ENCODE results near the gene ENOX2. TPM values are rescaled to one million over a fixed set of nuclear protein-coding genes. Genes with fewer than 3 reads are reported as not detected.

Gene ENOX2
- polyA plus RNA-seq, 3 donors: 6.8 to 22.1 (median 14.7) TPM

DNA sequence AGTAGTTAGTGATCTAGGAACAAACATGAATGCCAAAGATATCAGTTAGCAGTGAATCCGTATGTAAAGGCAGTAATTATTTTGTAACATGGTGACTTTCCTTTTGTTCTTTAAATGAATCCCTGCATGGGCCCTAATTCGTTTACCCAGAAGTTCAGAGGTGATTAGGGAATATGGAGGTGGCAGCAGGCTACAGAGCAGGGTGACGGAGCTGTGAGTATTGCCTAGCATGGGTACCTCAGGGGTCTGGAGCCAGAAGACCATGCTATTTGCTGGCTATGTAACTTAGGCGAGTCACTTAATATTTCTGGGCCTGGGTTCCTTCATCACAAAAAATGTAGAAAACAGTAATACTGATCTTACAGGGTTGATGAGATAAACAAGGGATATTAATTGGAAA is 184.9 kb downstream of the ENOX2 start:
- Mint-ChIP-seq H3K4me3 (no peak overlapping the region), H3K4me1 (no peaks in the 10 kb centered on the region), H3K9me3 (no peaks in the 10 kb centered on the region), H3K36me3 (peaks cover 5 to 8% of the 10 kb centered on the region in 2 donors), H3K27ac (no peak overlapping the region), H3K27me3 (ENCODE audit: low read depth in 3 of 3) (peaks cover 0 to 4% (median 0%) of the 10 kb centered on the region in 3 donors)
- WGBS (ENCODE audit: insufficient coverage): no CpG with 5 or more reads among the region's 4 CpGs
- H3K27me3 ChIP-seq (ENCODE audit: control insufficient read depth in 2 of 2, insufficient read depth in 2 of 2, low read length in 2 of 2): no peaks in the 10 kb centered on the region
- no peaks in the 10 kb centered on the region for H3K9me3 ChIP-seq (replicated peaks in 1 of 2; ENCODE audit: control insufficient read depth in 1 of 2, insufficient read depth in 1 of 2, low read length in 2 of 2)
- H3K27ac ChIP-seq (ENCODE audit: low read depth in 1 of 2, low read length in 2 of 2): no peak overlapping the region
- H3K9ac ChIP-seq (ENCODE audit: insufficient read depth, low read length, poor library complexity, severe bottlenecking): no peak overlapping the region
- no peak for DNase-seq
- TF ChIP-seq, protein P1, sequence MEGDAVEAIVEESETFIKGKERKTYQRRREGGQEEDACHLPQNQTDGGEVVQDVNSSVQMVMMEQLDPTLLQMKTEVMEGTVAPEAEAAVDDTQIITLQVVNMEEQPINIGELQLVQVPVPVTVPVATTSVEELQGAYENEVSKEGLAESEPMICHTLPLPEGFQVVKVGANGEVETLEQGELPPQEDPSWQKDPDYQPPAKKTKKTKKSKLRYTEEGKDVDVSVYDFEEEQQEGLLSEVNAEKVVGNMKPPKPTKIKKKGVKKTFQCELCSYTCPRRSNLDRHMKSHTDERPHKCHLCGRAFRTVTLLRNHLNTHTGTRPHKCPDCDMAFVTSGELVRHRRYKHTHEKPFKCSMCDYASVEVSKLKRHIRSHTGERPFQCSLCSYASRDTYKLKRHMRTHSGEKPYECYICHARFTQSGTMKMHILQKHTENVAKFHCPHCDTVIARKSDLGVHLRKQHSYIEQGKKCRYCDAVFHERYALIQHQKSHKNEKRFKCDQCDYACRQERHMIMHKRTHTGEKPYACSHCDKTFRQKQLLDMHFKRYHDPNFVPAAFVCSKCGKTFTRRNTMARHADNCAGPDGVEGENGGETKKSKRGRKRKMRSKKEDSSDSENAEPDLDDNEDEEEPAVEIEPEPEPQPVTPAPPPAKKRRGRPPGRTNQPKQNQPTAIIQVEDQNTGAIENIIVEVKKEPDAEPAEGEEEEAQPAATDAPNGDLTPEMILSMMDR (IDR thresholded peaks at IDR 0.05): no peak
- intact Hi-C loops (cut with micrococcal nuclease): no loop called here
- no peak overlapping the region for H3K4me3 ChIP-seq (replicated peaks in 1 of 3; ENCODE audit: low read depth in 2 of 3, low read length in 3 of 3)
- no peak overlapping the region for H2AFZ ChIP-seq (ENCODE audit: insufficient read depth, low read depth, low read length, poor library complexity, severe bottlenecking)
- H3K79me2 ChIP-seq (ENCODE audit: insufficient read depth, low read length): no peaks in the 10 kb centered on the region
- no peaks in the 10 kb centered on the region for H3K4me1 ChIP-seq (ENCODE audit: control insufficient read depth in 1 of 2, insufficient read depth in 2 of 2, low read length in 2 of 2)
- no peaks in the 10 kb centered on the region for H3K36me3 ChIP-seq (replicated peaks in 1 of 2; ENCODE audit: control insufficient read depth in 1 of 2, insufficient read depth in 2 of 2, low read length in 2 of 2)
- H3K4me2 ChIP-seq (replicated peaks; ENCODE audit: extremely low read depth, low read length, poor library complexity, severe bottlenecking): no peak overlapping the region
- no peaks in the 10 kb centered on the region for H4K20me1 ChIP-seq (ENCODE audit: insufficient read depth, low read length)

DNA sequence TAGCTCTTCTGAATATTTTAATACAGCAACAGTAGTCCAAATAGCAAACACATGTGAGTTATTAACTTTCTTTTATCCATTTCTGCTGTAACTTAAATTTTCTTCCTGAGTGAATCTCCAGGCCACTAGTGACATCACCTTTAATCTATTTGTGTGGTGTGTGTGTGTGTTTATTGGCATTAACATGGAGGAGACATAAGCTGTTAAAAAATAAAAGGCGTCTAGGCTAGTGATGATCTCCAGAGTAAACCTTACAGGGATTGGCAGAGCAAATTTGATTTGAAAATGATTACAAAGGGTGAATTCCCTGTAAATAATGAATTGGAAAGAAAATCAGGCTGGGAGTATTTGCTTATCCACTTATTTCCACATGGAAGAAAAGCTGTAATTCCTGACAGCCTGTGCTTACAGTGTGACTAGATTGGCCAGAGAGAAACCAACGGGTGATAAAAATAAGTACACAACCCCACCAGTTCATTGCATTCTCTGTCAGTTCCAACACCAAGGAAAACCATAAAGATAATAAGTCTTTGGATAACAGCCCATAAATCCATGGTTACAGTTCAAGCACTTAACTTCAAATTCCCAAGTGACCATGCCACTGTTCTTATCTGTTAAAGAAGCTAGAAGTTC is 186.1 kb downstream of the ENOX2 start:
- Histone ChIP-seq H3K79me2 (ENCODE audit: insufficient read depth, low read length) (no peaks in the 10 kb centered on the region), H3K9ac (ENCODE audit: insufficient read depth, low read length, poor library complexity, severe bottlenecking) (no peak overlapping the region), H3K4me1 (ENCODE audit: control insufficient read depth in 1 of 2, insufficient read depth in 2 of 2, low read length in 2 of 2) (no peaks in the 10 kb centered on the region), H3K36me3 (replicated peaks in 1 of 2; ENCODE audit: control insufficient read depth in 1 of 2, insufficient read depth in 2 of 2, low read length in 2 of 2) (no peaks in the 10 kb centered on the region), H4K20me1 (ENCODE audit: insufficient read depth, low read length) (no peaks in the 10 kb centered on the region), H2AFZ (ENCODE audit: insufficient read depth, low read depth, low read length, poor library complexity, severe bottlenecking) (no peak overlapping the region), H3K4me2 (replicated peaks; ENCODE audit: extremely low read depth, low read length, poor library complexity, severe bottlenecking) (no peak overlapping the region), H3K9me3 (replicated peaks in 1 of 2; ENCODE audit: control insufficient read depth in 1 of 2, insufficient read depth in 1 of 2, low read length in 2 of 2) (no peaks in the 10 kb centered on the region), H3K27ac (ENCODE audit: low read depth in 1 of 2, low read length in 2 of 2) (no peak overlapping the region), H3K27me3 (ENCODE audit: control insufficient read depth in 2 of 2, insufficient read depth in 2 of 2, low read length in 2 of 2) (no peaks in the 10 kb centered on the region), H3K4me3 (replicated peaks in 1 of 3; ENCODE audit: low read depth in 2 of 3, low read length in 3 of 3) (no peak overlapping the region)
- Mint-ChIP-seq H3K4me3 (no peak overlapping the region), H3K27me3 (ENCODE audit: low read depth in 3 of 3) (peaks cover 0 to 4% (median 0%) of the 10 kb centered on the region in 3 donors), H3K36me3 (peaks cover 5 to 7% of the 10 kb centered on the region in 2 donors), H3K9me3 (no peaks in the 10 kb centered on the region), H3K4me1 (no peaks in the 10 kb centered on the region), H3K27ac (no peak overlapping the region)
- no CpG with 5 or more reads among the region's 2 CpGs for WGBS (ENCODE audit: insufficient coverage)
- intact Hi-C loops (cut with micrococcal nuclease): no loop called here
- no peak for DNase-seq
- TF ChIP-seq, protein P1 (IDR thresholded peaks at IDR 0.05): no peak

Data from CD14-positive monocyte (primary cell).